Measurements from ENCODE around the gene SSH2. TPM values are rescaled to one million over a fixed set of nuclear protein-coding genes. Genes with fewer than 3 reads are reported as not detected.

The SSH2 gene
- total and polyA plus RNA-seq, 2 of the 13 experiments (the other 11 are each of a cell fraction or from before 2014, with no cell fraction given): 6.0 to 6.4 TPM

DNA sequence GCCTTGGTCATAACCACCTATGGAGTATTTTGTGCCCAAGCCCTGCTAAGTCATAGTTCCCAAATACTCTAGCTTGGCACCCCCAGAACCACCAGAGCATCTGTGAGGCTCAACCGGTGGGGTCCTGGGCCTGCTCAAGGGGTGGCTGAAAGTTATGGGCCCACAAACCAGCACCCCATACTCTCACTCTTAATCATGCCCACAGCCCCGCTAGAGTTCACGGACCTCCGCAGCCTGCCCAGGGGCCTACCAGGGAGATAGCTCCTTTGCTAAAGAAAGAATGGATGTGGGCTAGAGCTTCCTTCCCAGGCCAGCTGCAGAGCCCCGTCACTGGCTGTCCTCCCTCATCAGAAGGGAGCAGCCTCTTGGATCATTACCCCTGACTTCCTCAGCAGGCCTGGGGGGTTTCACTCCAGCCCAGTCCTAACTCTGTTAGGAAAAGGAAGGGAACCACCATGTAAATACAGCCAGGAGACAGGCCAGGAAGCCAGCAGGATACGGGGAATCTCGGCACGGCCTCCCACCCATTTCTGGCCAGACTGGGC is 341.9 kb downstream of the SSH2 start:
- Histone ChIP-seq H3K4me2 (ENCODE audit: low read depth, low read length) (peak overlapping the region; percentile 93), H3K27ac (ENCODE audit: extremely low read length, insufficient read depth, low read length) (no peak overlapping the region), H2AFZ (ENCODE audit: low read length) (no peak overlapping the region), H4K20me1 (ENCODE audit: insufficient read depth, low read length) (peaks cover 14% of the 10 kb centered on the region; the same call in 1 of the 2 replicates), H3K9ac (ENCODE audit: insufficient read depth, low read depth, low read length) (peak overlapping the region; percentile 73), H3K27me3 (ENCODE audit: control insufficient read depth in 1 of 2, insufficient read depth in 2 of 2, low read length in 2 of 2) (no peaks in the 10 kb centered on the region; a peak in 1 of 5 replicates), H3K36me3 (replicated peaks in 1 of 2; ENCODE audit: control insufficient read depth in 1 of 2, insufficient read depth in 2 of 2, low read length in 2 of 2) (0 out of 5 replicates have a peak, but pooled peaks cover 0 to 1% of the 10 kb centered on the region in 2 experiments), H3K4me1 (ENCODE audit: insufficient read depth, low read length) (peaks cover 56% of the 10 kb centered on the region), H3K79me2 (ENCODE audit: insufficient read depth, low read length) (peaks cover 23% of the 10 kb centered on the region), H3K9me3 (ENCODE audit: low read length) (no peaks in the 10 kb centered on the region), H3K4me3 (replicated peaks in 1 of 3; ENCODE audit: insufficient read depth in 1 of 3, low read depth in 2 of 3, low read length in 3 of 3) (peak overlapping the region; percentile 70 to 98 (median 79); a peak in 5 of 6 replicates)
- 69% methylated on average over 5 of the region's 8 CpGs for WGBS (ENCODE audit: low lambda C conversion rate)
- FAIRE-seq: no peak
- no peak for DNase-seq (ENCODE audit: low spot score)
- TF ChIP-seq RARG (CRISPR knock-in tag; IDR thresholded peaks at IDR 0.05; ENCODE audit: low read depth) (no peak), ARNTL (CRISPR knock-in tag; IDR thresholded peaks at IDR 0.05) (no peak), U2AF2 (IDR thresholded peaks at IDR 0.05; ENCODE audit: low read depth, low read length) (no peak), ZNF224 (CRISPR knock-in tag; IDR thresholded peaks at IDR 0.05) (no peak), KLF12 (CRISPR knock-in tag; IDR thresholded peaks at IDR 0.05; ENCODE audit: borderline replicate concordance) (no peak), KDM1A (CRISPR knock-in tag; IDR thresholded peaks at IDR 0.05) (no peak), ZNF567 (CRISPR knock-in tag; IDR thresholded peaks at IDR 0.05; ENCODE audit: borderline replicate concordance) (no peak), AGO1 (IDR thresholded peaks at IDR 0.05; ENCODE audit: low read depth, low read length, poor library complexity, severe bottlenecking) (no peak), ZNF543 (CRISPR knock-in tag; IDR thresholded peaks at IDR 0.05) (no peak), POLR2AphosphoS5 (IDR thresholded peaks at IDR 0.05; ENCODE audit: low read depth, low read length) (no peak), ZNF674 (CRISPR knock-in tag; IDR thresholded peaks at IDR 0.05; ENCODE audit: low read depth) (no peak), ZNF501 (CRISPR knock-in tag; IDR thresholded peaks at IDR 0.05) (peak; percentile 40; the same call in 1 of the 2 replicates), JUNB (CRISPR knock-in tag; IDR thresholded peaks at IDR 0.05; ENCODE audit: borderline replicate concordance) (no peak)
- TF ChIP-seq, protein P1, sequence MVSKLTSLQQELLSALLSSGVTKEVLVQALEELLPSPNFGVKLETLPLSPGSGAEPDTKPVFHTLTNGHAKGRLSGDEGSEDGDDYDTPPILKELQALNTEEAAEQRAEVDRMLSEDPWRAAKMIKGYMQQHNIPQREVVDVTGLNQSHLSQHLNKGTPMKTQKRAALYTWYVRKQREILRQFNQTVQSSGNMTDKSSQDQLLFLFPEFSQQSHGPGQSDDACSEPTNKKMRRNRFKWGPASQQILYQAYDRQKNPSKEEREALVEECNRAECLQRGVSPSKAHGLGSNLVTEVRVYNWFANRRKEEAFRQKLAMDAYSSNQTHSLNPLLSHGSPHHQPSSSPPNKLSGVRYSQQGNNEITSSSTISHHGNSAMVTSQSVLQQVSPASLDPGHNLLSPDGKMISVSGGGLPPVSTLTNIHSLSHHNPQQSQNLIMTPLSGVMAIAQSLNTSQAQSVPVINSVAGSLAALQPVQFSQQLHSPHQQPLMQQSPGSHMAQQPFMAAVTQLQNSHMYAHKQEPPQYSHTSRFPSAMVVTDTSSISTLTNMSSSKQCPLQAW (CRISPR knock-in tag; IDR thresholded peaks at IDR 0.05): 0 out of 2 replicates have a peak, but pooled peaks have one; percentile 15
- TF ChIP-seq, protein P2, sequence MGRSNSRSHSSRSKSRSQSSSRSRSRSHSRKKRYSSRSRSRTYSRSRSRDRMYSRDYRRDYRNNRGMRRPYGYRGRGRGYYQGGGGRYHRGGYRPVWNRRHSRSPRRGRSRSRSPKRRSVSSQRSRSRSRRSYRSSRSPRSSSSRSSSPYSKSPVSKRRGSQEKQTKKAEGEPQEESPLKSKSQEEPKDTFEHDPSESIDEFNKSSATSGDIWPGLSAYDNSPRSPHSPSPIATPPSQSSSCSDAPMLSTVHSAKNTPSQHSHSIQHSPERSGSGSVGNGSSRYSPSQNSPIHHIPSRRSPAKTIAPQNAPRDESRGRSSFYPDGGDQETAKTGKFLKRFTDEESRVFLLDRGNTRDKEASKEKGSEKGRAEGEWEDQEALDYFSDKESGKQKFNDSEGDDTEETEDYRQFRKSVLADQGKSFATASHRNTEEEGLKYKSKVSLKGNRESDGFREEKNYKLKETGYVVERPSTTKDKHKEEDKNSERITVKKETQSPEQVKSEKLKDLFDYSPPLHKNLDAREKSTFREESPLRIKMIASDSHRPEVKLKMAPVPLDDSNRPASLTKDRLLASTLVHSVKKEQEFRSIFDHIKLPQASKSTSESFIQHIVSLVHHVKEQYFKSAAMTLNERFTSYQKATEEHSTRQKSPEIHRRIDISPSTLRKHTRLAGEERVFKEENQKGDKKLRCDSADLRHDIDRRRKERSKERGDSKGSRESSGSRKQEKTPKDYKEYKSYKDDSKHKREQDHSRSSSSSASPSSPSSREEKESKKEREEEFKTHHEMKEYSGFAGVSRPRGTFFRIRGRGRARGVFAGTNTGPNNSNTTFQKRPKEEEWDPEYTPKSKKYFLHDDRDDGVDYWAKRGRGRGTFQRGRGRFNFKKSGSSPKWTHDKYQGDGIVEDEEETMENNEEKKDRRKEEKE (IDR thresholded peaks at IDR 0.05): no peak
- TF ChIP-seq, protein P3, sequence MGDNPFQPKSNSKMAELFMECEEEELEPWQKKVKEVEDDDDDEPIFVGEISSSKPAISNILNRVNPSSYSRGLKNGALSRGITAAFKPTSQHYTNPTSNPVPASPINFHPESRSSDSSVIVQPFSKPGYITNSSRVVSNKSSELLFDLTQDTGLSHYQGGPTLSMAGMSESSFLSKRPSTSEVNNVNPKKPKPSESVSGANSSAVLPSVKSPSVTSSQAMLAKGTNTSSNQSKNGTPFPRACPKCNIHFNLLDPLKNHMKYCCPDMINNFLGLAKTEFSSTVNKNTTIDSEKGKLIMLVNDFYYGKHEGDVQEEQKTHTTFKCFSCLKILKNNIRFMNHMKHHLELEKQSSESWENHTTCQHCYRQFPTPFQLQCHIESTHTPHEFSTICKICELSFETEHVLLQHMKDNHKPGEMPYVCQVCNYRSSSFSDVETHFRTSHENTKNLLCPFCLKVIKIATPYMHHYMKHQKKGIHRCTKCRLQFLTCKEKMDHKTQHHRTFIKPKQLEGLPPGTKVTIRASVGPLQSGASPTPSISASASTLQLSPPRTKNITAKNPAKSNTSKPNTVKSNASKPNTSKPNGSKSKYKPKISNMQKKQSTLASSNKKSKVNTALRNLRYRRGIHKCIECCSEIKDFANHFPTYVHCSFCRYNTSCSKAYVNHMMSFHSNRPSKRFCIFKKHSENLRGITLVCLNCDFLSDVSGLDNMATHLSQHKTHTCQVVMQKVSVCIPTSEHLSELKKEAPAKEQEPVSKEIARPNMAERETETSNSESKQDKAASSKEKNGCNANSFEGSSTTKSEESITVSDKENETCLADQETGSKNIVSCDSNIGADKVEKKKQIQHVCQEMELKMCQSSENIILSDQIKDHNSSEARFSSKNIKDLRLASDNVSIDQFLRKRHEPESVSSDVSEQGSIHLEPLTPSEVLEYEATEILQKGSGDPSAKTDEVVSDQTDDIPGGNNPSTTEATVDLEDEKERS (CRISPR knock-in tag; IDR thresholded peaks at IDR 0.05): no peak
- CTCF ChIA-PET (ENCODE audit: low intra/inter-chr PET ratio, low total read pairs): no interaction called here
- POLR2A ChIA-PET: interaction anchor here (1.0 to 2.0 kb wide), 3 partner anchors 14 to 29 kb away, joined by 4 to 11 read pairs (median 5); partner anchors contain the start of gene ABHD15
- in situ Hi-C loops (cut with HindIII; ENCODE audit: extremely low pct_ligation_motif_present, low pct_unique_long_range_greater_than_20kb): no loop called here
- no peak for ATAC-seq
- no TSS peak for BruUV-seq (replicated peaks)
- intact Hi-C loops (cut with micrococcal nuclease; ENCODE audit: unreplicated experiment): no loop called here

Data from HepG2 (cell line).